Activated CD4-positive, CD25-positive, alpha-beta regulatory T cell treated with anti-CD3 and anti-CD28 coated beads, Interleukin-2, amount 50 U/mL, for 24 hours (primary cell): Measurements from ENCODE around the gene DISP3.

ENCODE experiments used
- ATAC-seq, 2 donors: fragments of 150-1000 bp; cut with Tn5 transposase; one replicate each; pipeline ENCODE4 v1.10.0; 2021; ENCODE audit warnings: mild to moderate bottlenecking in 1 of 2, moderate library complexity in 1 of 2

The DISP3 gene

GRCh38 chr1:11478571-11479374, at the start of gene DISP3:
DISP3 (plus strand) TSS chr1:11479155; CDS start chr1:11500993, 21,838 bp downstream.
- ATAC-seq: peak; percentile 79 to 81

GRCh38 chr1:11429226-11429625, 49.7 kb upstream of the DISP3 start:
- ATAC-seq: no peak

- ATAC-seq: no peak
Measured at GRCh38 chr1:11429935-11430334, 49.0 kb upstream of the DISP3 start.

GRCh38 chr1:11431941-11432507, 46.9 kb upstream of the DISP3 start:
- no peak for ATAC-seq

GRCh38 chr1:11432526-11432925, 46.4 kb upstream of the DISP3 start:
- no peak for ATAC-seq

GRCh38 chr1:11434501-11434900, 44.5 kb upstream of the DISP3 start:
- ATAC-seq: no peak

- no peak for ATAC-seq
Measured at GRCh38 chr1:11434926-11435325, 44.0 kb upstream of the DISP3 start.

GRCh38 chr1:11438996-11439395, 40.0 kb upstream of the DISP3 start:
- ATAC-seq: no peak

- ATAC-seq: no peak
Measured at GRCh38 chr1:11441211-11441952, 37.6 kb upstream of the DISP3 start.

GRCh38 chr1:11443043-11443442, 35.9 kb upstream of the DISP3 start:
- no peak for ATAC-seq

- ATAC-seq: no peak
Measured at GRCh38 chr1:11443961-11444658, 34.8 kb upstream of the DISP3 start.

GRCh38 chr1:11444907-11445306, 34.0 kb upstream of the DISP3 start:
- ATAC-seq: no peak

- ATAC-seq: no peak
Measured at GRCh38 chr1:11447903-11448302, 31.1 kb upstream of the DISP3 start.

- no peak for ATAC-seq
Measured at GRCh38 chr1:11448373-11449099, 30.4 kb upstream of the DISP3 start.

GRCh38 chr1:11449100-11449403, 29.9 kb upstream of the DISP3 start:
- no peak for ATAC-seq

- ATAC-seq: no peak
Measured at GRCh38 chr1:11450310-11450709, 28.6 kb upstream of the DISP3 start.

- ATAC-seq: no peak
Measured at GRCh38 chr1:11453742-11454491, 25.0 kb upstream of the DISP3 start.

- ATAC-seq: no peak
Measured at GRCh38 chr1:11455967-11456570, 22.9 kb upstream of the DISP3 start.

- ATAC-seq: no peak
Measured at GRCh38 chr1:11456965-11457364, 22.0 kb upstream of the DISP3 start.

- no peak for ATAC-seq
Measured at GRCh38 chr1:11458811-11459275, 20.1 kb upstream of the DISP3 start.

GRCh38 chr1:11461531-11462137, 17.3 kb upstream of the DISP3 start:
- no peak for ATAC-seq
